Measurements from ENCODE around the gene MANEA. TPM values are rescaled to one million over a fixed set of nuclear protein-coding genes. Genes with fewer than 3 reads are reported as not detected.

MANEA gene
- total RNA-seq (2012; rRNA removed) = 9.0 and 11.9 TPM in 2 replicates
- polyA plus RNA-seq (2012; rRNA removed) = 3.1 and 3.9 TPM in 2 replicates
- polyA plus RNA-seq (2012; cell fraction: cytosol; rRNA removed) = 0.31 and 0.64 TPM in 2 replicates
- polyA plus RNA-seq (2012; cell fraction: nucleus; rRNA removed; ENCODE audit: low replicate concordance) = 0.11 and 1.9 TPM in 2 replicates
- percentile 43 among the genes with signal in this experiment for Bru-seq, nascent RNA
- BruChase-seq, experiment 1, labeled RNA remaining after a 6-hour chase = percentile 54 among the genes with signal in this experiment
- BruChase-seq, experiment 2, labeled RNA remaining after a 2-hour chase = percentile 52 among the genes with signal in this experiment
- long read RNA-seq, full-length matches to known transcripts = 19 of 21 reads
- long read RNA-seq, partial matches to known transcripts = 0 of 21 reads
- long read RNA-seq, other reads (novel, unspliced or antisense) = 2 of 21 reads

DNA sequence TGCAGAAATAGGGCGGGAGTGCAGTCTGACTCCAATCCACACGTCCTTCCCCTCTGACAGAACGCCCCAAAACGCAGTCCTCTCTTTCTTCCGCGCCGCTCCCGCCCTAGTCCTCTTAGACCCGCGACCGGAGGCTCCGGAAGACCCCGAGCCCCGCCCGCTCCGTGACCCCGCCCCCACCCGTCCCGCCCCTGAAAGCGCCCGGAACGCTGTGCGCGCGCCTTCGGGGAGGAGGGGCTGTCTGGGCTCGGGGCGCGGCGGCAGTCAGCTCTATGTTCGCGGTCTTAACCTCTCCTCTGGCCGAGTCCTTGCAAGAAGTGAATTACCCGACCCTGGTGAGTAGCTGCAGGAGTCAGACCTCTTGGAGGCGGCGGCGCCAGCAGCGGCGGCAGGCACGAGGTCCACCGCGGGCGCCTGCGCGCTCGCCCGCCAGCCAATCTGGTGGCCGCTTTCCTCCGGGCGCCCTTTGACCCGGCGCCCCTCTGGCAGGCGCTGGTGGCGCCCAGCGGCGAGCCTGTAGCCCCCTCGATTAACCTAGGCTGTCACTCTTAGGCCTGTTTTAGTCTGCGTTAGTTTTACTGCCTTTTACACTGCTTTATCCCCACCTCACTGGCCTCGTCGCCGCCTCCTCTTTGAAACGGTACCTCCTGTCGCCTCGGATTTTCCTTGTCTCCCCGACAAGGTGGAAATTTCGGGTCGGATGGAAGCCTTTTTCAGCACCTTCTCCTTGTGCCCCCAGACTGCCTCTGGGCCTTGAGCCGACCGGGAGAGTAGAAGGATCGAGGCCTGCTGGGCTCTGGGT, at the start of gene MANEA:
Gene MANEA (plus strand): TSS at position 232 of the 802 bp plus-strand sequence. CDS start 8,905 bp downstream, outside the sequence.
- no peaks in the 10 kb centered on the region for H3K36me3 ChIP-seq (ENCODE audit: control insufficient read depth, insufficient read depth, low read length)
- peak within 1 kb of the TSS; percentile 92 for H3K23ac ChIP-seq (ENCODE audit: low read depth, low read length)
- peak within 1 kb of the TSS; percentile 92 for H3K18ac ChIP-seq (ENCODE audit: low read depth, low read length)
- TF ChIP-seq MAZ (IDR thresholded peaks at IDR 0.05; ENCODE audit: borderline replicate concordance, low read depth, low read length) (0 out of 2 replicates have a peak, but pooled peaks have one; percentile 19), MXI1 (IDR thresholded peaks at IDR 0.05; ENCODE audit: borderline replicate concordance, low read depth, low read length) (peak; percentile 45; the same call in 1 of the 2 replicates), USF2 (IDR thresholded peaks at IDR 0.05; ENCODE audit: low read depth, low read length) (peak; percentile 60), CEBPB (IDR thresholded peaks at IDR 0.05; ENCODE audit: low read depth, low read length) (no peak)
- POLR2A ChIA-PET (ENCODE audit: unreplicated experiment) = no interaction called here
- no peaks in the 10 kb centered on the region for H3K4me1 ChIP-seq (ENCODE audit: control insufficient read depth, insufficient read depth, low read length)
- DNase-seq (peak; percentile 85), ATAC-seq (ENCODE audit: low read depth) (peak; percentile 93)
- peak within 1 kb of the TSS; percentile 96 for H2AK9ac ChIP-seq (replicated peaks; ENCODE audit: low read depth, low read length, poor library complexity)
- intact Hi-C loops (cut with micrococcal nuclease) (loop anchor here (2.0 to 5.0 kb wide), 2 partner anchors 23 to 945 kb away; partner anchors contain the start of gene UFL1), in situ Hi-C loops (cut with MboI; ENCODE audit: low sequenced_read_pairs) (no loop called here), dilution Hi-C loops (cut with HindIII; ENCODE audit: low sequenced_read_pairs, unreplicated experiment) (no loop called here)
- CTCF ChIA-PET = interaction anchor here (1.2 kb wide), 1 partner anchor 21 kb away, joined by 4 read pairs; no protein-coding TSS in a partner anchor
- no peaks in the 10 kb centered on the region for H3K9me3 ChIP-seq (ENCODE audit: control insufficient read depth, insufficient read depth, low read length)
- no peaks in the 10 kb centered on the region for H3K9me1 ChIP-seq (ENCODE audit: insufficient read depth, low read length)
- H3K4me2 ChIP-seq (ENCODE audit: low read depth, low read length) = peak within 1 kb of the TSS; percentile 99
- peak within 1 kb of the TSS; percentile 10 for H2AK5ac ChIP-seq (ENCODE audit: low read depth, low read length)
- H3K56ac ChIP-seq (ENCODE audit: extremely low read depth, insufficient read depth, low read length) = peak within 1 kb of the TSS; percentile 93
- peak within 1 kb of the TSS; percentile 92 for H3K4ac ChIP-seq (ENCODE audit: low read depth, low read length)
- H2AFZ ChIP-seq (replicated peaks; ENCODE audit: low read length, poor library complexity) = peak within 1 kb of the TSS; percentile 99
- peak within 1 kb of the TSS; percentile 66 for H2BK120ac ChIP-seq (ENCODE audit: low read depth, low read length)
- H2BK5ac ChIP-seq (ENCODE audit: low read depth, low read length, poor library complexity, severe bottlenecking) = peak within 1 kb of the TSS; percentile 82
- peak within 1 kb of the TSS; percentile 99 for H4K8ac ChIP-seq (ENCODE audit: low read depth in 2 of 2, low read length in 2 of 2)
- 1% methylated on average over 32 of the region's 70 CpGs; no CpG with 5 or more reads in 1 of the 2 experiments for WGBS, 2 experiments (ENCODE audit: extremely low coverage in 2 of 2, insufficient read length in 1 of 2)
- H3K9ac ChIP-seq (ENCODE audit: low read depth, low read length) = peak within 1 kb of the TSS; percentile 93
- H3K79me1 ChIP-seq (ENCODE audit: low read depth in 1 of 2, low read length in 2 of 2) = peaks cover 0 to 19% of the 10 kb centered on the region in 2 experiments
- peak within 1 kb of the TSS; percentile 93 for H3K14ac ChIP-seq (replicated peaks; ENCODE audit: low read depth, low read length)
- H3K27me3 ChIP-seq (ENCODE audit: control insufficient read depth, insufficient read depth, low read length) = no peaks in the 10 kb centered on the region
- H2BK15ac ChIP-seq (ENCODE audit: low read depth, low read length) = peak within 1 kb of the TSS; percentile 77; the same call in 1 of the 3 replicates
- H4K91ac ChIP-seq (ENCODE audit: insufficient read depth, low read depth, low read length) = peak within 1 kb of the TSS; percentile 76
- H3K27ac ChIP-seq (ENCODE audit: insufficient read depth, low read length) = peak within 1 kb of the TSS; percentile 84
- H2BK20ac ChIP-seq (ENCODE audit: low read depth, low read length) = peak within 1 kb of the TSS; percentile 11; the same call in 1 of the 2 replicates
- no TSS peak for BruUV-seq (replicated peaks)
- no peaks in the 10 kb centered on the region for H4K20me1 ChIP-seq (ENCODE audit: insufficient read depth, low read length)
- H3K4me3 ChIP-seq (ENCODE audit: insufficient read depth, low read depth, low read length) = peak within 1 kb of the TSS; percentile 99
- H4K5ac ChIP-seq (ENCODE audit: low read depth, low read length) = peak within 1 kb of the TSS; percentile 82

Measured in IMR-90 (cell line).